ENCODE data around the gene TRPV3. TPM values are rescaled to one million over a fixed set of nuclear protein-coding genes. Genes with fewer than 3 reads are reported as not detected.

The TRPV3 gene
- total and polyA plus RNA-seq, 2 experiments from 2014 or later, result 0.15 to 0.69 TPM

DNA sequence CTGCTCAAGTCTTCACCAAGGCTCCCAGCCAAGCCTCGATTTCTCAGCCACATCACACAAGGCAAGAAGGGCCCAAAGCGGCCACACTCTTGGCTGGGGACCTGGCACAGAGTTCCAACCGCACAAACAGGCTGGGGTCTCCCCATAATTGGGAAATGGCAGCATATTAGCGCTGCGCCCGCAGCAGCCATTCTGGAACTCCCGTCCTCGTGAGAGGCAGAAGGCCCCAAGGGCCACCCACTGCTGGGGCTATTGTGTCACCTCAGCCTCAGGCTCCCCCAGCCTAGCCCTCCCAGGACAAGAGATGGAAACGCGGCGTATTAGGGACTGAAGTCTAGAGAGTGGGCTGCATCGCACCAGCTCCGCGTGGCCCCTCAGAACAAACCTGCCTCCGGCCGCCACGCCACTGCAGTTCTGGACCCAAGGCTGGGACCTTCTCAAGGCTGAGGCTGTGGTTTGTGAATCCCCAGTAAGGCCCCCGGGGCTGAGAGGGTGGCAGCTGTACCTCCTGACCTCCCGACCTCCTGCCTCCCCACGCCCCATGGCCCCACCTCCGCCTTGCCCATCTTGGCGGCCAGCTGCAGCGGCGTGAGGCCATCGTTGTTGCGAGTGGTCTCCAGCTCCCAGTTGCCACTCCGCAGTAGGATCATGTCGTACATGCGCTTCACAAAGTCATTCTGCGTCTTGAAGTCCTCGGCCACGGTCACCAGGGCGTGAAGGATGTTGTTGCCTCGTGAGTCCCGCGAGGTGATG, 25.3 kb downstream of the TRPV3 start (continued):
- TF ChIP-seq, protein P1, sequence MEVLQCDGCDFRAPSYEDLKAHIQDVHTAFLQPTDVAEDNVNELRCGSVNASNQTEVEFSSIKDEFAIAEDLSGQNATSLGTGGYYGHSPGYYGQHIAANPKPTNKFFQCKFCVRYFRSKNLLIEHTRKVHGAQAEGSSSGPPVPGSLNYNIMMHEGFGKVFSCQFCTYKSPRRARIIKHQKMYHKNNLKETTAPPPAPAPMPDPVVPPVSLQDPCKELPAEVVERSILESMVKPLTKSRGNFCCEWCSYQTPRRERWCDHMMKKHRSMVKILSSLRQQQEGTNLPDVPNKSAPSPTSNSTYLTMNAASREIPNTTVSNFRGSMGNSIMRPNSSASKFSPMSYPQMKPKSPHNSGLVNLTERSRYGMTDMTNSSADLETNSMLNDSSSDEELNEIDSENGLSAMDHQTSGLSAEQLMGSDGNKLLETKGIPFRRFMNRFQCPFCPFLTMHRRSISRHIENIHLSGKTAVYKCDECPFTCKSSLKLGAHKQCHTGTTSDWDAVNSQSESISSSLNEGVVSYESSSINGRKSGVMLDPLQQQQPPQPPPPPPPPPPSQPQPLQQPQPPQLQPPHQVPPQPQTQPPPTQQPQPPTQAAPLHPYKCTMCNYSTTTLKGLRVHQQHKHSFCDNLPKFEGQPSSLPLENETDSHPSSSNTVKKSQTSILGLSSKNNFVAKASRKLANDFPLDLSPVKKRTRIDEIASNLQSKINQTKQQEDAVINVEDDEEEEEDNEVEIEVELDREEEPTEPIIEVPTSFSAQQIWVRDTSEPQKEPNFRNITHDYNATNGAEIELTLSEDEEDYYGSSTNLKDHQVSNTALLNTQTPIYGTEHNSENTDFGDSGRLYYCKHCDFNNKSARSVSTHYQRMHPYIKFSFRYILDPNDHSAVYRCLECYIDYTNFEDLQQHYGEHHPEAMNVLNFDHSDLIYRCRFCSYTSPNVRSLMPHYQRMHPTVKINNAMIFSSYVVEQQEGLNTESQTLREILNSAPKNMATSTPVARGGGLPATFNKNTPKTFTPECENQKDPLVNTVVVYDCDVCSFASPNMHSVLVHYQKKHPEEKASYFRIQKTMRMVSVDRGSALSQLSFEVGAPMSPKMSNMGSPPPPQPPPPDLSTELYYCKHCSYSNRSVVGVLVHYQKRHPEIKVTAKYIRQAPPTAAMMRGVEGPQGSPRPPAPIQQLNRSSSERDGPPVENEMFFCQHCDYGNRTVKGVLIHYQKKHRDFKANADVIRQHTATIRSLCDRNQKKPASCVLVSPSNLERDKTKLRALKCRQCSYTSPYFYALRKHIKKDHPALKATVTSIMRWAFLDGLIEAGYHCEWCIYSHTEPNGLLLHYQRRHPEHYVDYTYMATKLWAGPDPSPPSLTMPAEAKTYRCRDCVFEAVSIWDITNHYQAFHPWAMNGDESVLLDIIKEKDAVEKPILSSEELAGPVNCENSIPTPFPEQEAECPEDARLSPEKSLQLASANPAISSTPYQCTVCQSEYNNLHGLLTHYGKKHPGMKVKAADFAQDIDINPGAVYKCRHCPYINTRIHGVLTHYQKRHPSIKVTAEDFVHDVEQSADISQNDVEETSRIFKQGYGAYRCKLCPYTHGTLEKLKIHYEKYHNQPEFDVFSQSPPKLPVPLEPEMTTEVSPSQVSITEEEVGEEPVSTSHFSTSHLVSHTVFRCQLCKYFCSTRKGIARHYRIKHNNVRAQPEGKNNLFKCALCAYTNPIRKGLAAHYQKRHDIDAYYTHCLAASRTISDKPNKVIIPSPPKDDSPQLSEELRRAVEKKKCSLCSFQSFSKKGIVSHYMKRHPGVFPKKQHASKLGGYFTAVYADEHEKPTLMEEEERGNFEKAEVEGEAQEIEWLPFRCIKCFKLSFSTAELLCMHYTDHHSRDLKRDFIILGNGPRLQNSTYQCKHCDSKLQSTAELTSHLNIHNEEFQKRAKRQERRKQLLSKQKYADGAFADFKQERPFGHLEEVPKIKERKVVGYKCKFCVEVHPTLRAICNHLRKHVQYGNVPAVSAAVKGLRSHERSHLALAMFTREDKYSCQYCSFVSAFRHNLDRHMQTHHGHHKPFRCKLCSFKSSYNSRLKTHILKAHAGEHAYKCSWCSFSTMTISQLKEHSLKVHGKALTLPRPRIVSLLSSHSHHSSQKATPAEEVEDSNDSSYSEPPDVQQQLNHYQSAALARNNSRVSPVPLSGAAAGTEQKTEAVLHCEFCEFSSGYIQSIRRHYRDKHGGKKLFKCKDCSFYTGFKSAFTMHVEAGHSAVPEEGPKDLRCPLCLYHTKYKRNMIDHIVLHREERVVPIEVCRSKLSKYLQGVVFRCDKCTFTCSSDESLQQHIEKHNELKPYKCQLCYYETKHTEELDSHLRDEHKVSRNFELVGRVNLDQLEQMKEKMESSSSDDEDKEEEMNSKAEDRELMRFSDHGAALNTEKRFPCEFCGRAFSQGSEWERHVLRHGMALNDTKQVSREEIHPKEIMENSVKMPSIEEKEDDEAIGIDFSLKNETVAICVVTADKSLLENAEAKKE (CRISPR knock-in tag; IDR thresholded peaks at IDR 0.05), result no peak
- TF ChIP-seq POLR2AphosphoS5 (IDR thresholded peaks at IDR 0.05; ENCODE audit: low read depth), result no peak
- no peak for TF ChIP-seq CREB1 (CRISPR knock-in tag; IDR thresholded peaks at IDR 0.05; ENCODE audit: low read depth)
- TF ChIP-seq EZH2phosphoT487 (IDR thresholded peaks at IDR 0.05; ENCODE audit: unreplicated experiment), result no peak
- TF ChIP-seq EZH2 (IDR thresholded peaks at IDR 0.05; ENCODE audit: low read depth, unreplicated experiment), result no peak
- no peak for TF ChIP-seq JUNB (IDR thresholded peaks at IDR 0.05; ENCODE audit: unreplicated experiment)
- no peak for TF ChIP-seq NANOG (IDR thresholded peaks at IDR 0.05; ENCODE audit: borderline replicate concordance)
- no peak for TF ChIP-seq ZNF331 (CRISPR knock-in tag; IDR thresholded peaks at IDR 0.05; ENCODE audit: low read depth)
- TF ChIP-seq STAT1 (IDR thresholded peaks at IDR 0.05; ENCODE audit: unreplicated experiment), result no peak
- no peak for TF ChIP-seq ZNF114 (CRISPR knock-in tag; IDR thresholded peaks at IDR 0.05)
